Right atrium auricular region (tissue), 2 donors: ENCODE data around the gene TRIO. TPM values are rescaled to one million over a fixed set of nuclear protein-coding genes. Genes with fewer than 3 reads are reported as not detected.
A peak's percentile ranks its signal among the peaks of the same experiment; 100 is the strongest.

Experiments
- DNase-seq: peaks from one replicate; pipeline ENCODE4 v3.0.0-alpha.2; 2019; ENCODE audit warnings: low spot score
- H3K27ac ChIP-seq, 2 donors: fragments of 200-600 bp; sonication (generic); 1 replicate in 1 of 2; 2 replicates in 1 of 2; pipeline ENCODE4 v1.5.1; 2016 to 2019
- H3K27me3 ChIP-seq, 2 donors: fragments of 200-600 bp; sonication (generic); one replicate each; pipeline versions ENCODE4 v1.5.1 to v1.6.0; 2017 to 2019
- H3K36me3 ChIP-seq: fragments of 200-600 bp; sonication (generic); one replicate; pipeline ENCODE4 v1.5.1; 2016
- H3K4me1 ChIP-seq, 2 donors: fragments of 200-600 bp; sonication (generic); one replicate each; pipeline versions ENCODE4 v1.5.1 to v1.6.0; 2017 to 2019
- H3K4me3 ChIP-seq, 2 donors: fragments of 200-600 bp; sonication (generic); 1 replicate in 1 of 2; 2 replicates in 1 of 2; pipeline ENCODE4 v1.5.1; 2017 to 2019; ENCODE audit warnings: mild to moderate bottlenecking in 1 of 2, moderate library complexity in 1 of 2
- H3K9me3 ChIP-seq, 2 donors: fragments of 200-600 bp; sonication (generic); one replicate each; pipeline ENCODE4 v1.5.1; 2019
- CTCF ChIP-seq, 2 donors: fragments of 200-600 bp; sonication (generic); IDR thresholded peaks; one replicate each; pipeline ENCODE4 v1.5.1; 2019; ENCODE audit warnings: antibody characterized with exemption in 2 of 2
- total RNA-seq, 2 donors: library from RNA; depleted of rRNA; stranded (reverse); fragments of >200 nt; gene quantifications; one replicate each; pipeline ENCODE4 v1.1.0, GENCODE V29; 2016

Gene TRIO
- total RNA-seq, 2 donors from 2014 or later = 51.6 to 67.0 TPM

- TF ChIP-seq CTCF (IDR thresholded peaks at IDR 0.05) = no peak
- peaks cover 22% of the 10 kb centered on the region for H3K36me3 ChIP-seq
- H3K9me3 ChIP-seq = no peaks in the 10 kb centered on the region
- no peak overlapping the region for H3K4me3 ChIP-seq
- peaks cover 0 to 16% of the 10 kb centered on the region in 2 donors for H3K4me1 ChIP-seq
- no peak overlapping the region for H3K27ac ChIP-seq
- no peaks in the 10 kb centered on the region for H3K27me3 ChIP-seq
- no peak for DNase-seq
These were observed 213.2 kb downstream of the TRIO start for GRCh38 chr5:14356305-14356704.

- Histone ChIP-seq H3K9me3 (no peaks in the 10 kb centered on the region), H3K36me3 (peaks cover 25% of the 10 kb centered on the region), H3K27ac (no peak overlapping the region), H3K27me3 (no peaks in the 10 kb centered on the region), H3K4me3 (peak overlapping the region in 1 of 2 donors; percentile 4), H3K4me1 (peaks cover 0 to 16% of the 10 kb centered on the region in 2 donors)
- no peak for DNase-seq
- no peak for TF ChIP-seq CTCF (IDR thresholded peaks at IDR 0.05)
These were observed 214.3 kb downstream of the TRIO start for GRCh38 chr5:14357441-14357840.

GRCh38 chr5:14357851-14358250 is 214.7 kb downstream of the TRIO start:
- no peak for TF ChIP-seq CTCF (IDR thresholded peaks at IDR 0.05)
- Histone ChIP-seq H3K4me1 (peaks cover 0 to 16% of the 10 kb centered on the region in 2 donors), H3K9me3 (no peaks in the 10 kb centered on the region), H3K27me3 (no peaks in the 10 kb centered on the region), H3K36me3 (peaks cover 25% of the 10 kb centered on the region), H3K27ac (no peak overlapping the region), H3K4me3 (peak overlapping the region in 1 of 2 donors; percentile 4)
- no peak for DNase-seq

- H3K27ac ChIP-seq = no peak overlapping the region
- no peak overlapping the region for H3K4me3 ChIP-seq
- no peaks in the 10 kb centered on the region for H3K9me3 ChIP-seq
- no peak for DNase-seq
- H3K36me3 ChIP-seq = peaks cover 27% of the 10 kb centered on the region
- no peaks in the 10 kb centered on the region for H3K27me3 ChIP-seq
- H3K4me1 ChIP-seq = peaks cover 0 to 16% of the 10 kb centered on the region in 2 donors
- no peak for TF ChIP-seq CTCF (IDR thresholded peaks at IDR 0.05)
These were observed 215.4 kb downstream of the TRIO start for GRCh38 chr5:14358536-14358935.

GRCh38 chr5:14359069-14360043 is 216.2 kb downstream of the TRIO start:
- Histone ChIP-seq H3K27me3 (no peaks in the 10 kb centered on the region), H3K4me3 (no peak overlapping the region), H3K4me1 (peaks cover 0 to 16% of the 10 kb centered on the region in 2 donors), H3K36me3 (peaks cover 35% of the 10 kb centered on the region), H3K27ac (no peak overlapping the region), H3K9me3 (no peaks in the 10 kb centered on the region)
- TF ChIP-seq CTCF (IDR thresholded peaks at IDR 0.05) = no peak
- DNase-seq = no peak
